Colonic mucosa (tissue), 4 donors: ENCODE measurements around the gene MYCL. TPM values are rescaled to one million over a fixed set of nuclear protein-coding genes. Genes with fewer than 3 reads are reported as not detected.
"Not testable (repeated sequence)": the region's sequence is repeated elsewhere in the genome, so short reads cannot be mapped to it uniquely, and the experiment has no call there.

Source experiments
- DNase-seq: peaks from one replicate; pipeline ENCODE4 v3.0.0-alpha.2; 2020
- H3K27ac ChIP-seq: fragments of 200-600 bp; one replicate; pipeline ENCODE4 v1.8.0; 2021
- H3K27me3 ChIP-seq: fragments of 200-600 bp; one replicate; pipeline ENCODE4 v1.8.0; 2021
- H3K36me3 ChIP-seq: fragments of 200-600 bp; one replicate; pipeline ENCODE4 v1.8.0; 2021
- H3K4me1 ChIP-seq: fragments of 200-600 bp; one replicate; pipeline ENCODE4 v1.8.0; 2021; ENCODE audit warnings: mild to moderate bottlenecking
- H3K4me3 ChIP-seq: fragments of 200-600 bp; one replicate; pipeline ENCODE4 v1.8.0; 2021
- H3K9ac ChIP-seq, 2 donors: one replicate each; pipeline ENCODE4 v1.7.0; 2013; ENCODE audit warnings: control low read depth in 2 of 2, low read depth in 2 of 2, low read length in 2 of 2
- H3K9me3 ChIP-seq: fragments of 200-600 bp; one replicate; pipeline ENCODE4 v1.8.0; 2021
- intact Hi-C: fragments of 100-400 bp; cut with DNase I; formaldehyde crosslinking; loops from one replicate; pipeline ENCODE4 v1.14.1; 2022
- total RNA-seq, 2 donors: library from RNA; stranded (reverse); fragmentation: NEBNext Ultra II Directional in 1 of 2; extraction: Animal tissue kit (Norgen Biotek cat#: 25700) in 1 of 2; gene quantifications; one replicate each; pipeline ENCODE4 v1.2.1, GENCODE V29; 2021
- TF ChIP-seq, protein P1 (sequence below): fragments of 200-600 bp; IDR thresholded peaks from one replicate; pipeline ENCODE4 v1.8.0; 2022; ENCODE audit warnings: antibody characterized with exemption, mild to moderate bottlenecking
- donor health status: healthy.
- donor health status: DM: no; HTN: no; CAD: no.
- donor health status: DM: no; HTN: no; CAD: no.

The MYCL gene
- total RNA-seq, 2 donors from 2014 or later = 16.4 to 17.0 TPM

DNA sequence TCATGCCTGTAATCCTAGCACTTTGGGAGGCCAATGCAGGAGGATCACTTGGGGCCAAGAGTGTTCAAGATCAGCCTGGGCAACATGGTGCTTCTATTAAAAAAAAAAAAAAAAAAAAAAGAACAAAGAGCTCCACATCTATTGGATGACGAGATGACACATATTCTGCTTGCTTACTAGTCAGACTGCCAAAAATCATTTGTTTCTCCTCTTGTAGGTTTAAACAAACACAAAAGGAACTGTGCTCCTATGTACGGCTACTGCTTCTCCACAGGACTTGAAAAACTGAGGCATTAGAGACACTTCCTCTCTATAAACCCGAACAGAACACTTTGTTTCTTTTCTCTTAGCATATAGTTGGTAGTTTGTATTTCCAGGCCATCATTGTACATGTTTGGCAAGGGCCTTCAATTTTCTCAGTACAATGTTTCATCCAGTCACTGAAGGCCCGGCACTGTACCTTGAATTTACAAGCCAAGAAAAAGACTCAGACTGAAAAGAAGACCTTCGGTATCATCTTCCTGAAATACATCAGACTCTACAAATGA, 24.4 kb downstream of the MYCL start:
- TF ChIP-seq, protein P1, sequence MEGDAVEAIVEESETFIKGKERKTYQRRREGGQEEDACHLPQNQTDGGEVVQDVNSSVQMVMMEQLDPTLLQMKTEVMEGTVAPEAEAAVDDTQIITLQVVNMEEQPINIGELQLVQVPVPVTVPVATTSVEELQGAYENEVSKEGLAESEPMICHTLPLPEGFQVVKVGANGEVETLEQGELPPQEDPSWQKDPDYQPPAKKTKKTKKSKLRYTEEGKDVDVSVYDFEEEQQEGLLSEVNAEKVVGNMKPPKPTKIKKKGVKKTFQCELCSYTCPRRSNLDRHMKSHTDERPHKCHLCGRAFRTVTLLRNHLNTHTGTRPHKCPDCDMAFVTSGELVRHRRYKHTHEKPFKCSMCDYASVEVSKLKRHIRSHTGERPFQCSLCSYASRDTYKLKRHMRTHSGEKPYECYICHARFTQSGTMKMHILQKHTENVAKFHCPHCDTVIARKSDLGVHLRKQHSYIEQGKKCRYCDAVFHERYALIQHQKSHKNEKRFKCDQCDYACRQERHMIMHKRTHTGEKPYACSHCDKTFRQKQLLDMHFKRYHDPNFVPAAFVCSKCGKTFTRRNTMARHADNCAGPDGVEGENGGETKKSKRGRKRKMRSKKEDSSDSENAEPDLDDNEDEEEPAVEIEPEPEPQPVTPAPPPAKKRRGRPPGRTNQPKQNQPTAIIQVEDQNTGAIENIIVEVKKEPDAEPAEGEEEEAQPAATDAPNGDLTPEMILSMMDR = no peak
- no peak for DNase-seq
- H3K4me1 ChIP-seq = peaks cover 10% of the 10 kb centered on the region
- no peaks in the 10 kb centered on the region for H3K27me3 ChIP-seq
- no peaks in the 10 kb centered on the region for H3K36me3 ChIP-seq
- H3K9me3 ChIP-seq = no peaks in the 10 kb centered on the region
- H3K4me3 ChIP-seq = no peak overlapping the region
- no peak overlapping the region for H3K9ac ChIP-seq
- intact Hi-C loops = no loop called here
- H3K27ac ChIP-seq = no peak overlapping the region

DNA sequence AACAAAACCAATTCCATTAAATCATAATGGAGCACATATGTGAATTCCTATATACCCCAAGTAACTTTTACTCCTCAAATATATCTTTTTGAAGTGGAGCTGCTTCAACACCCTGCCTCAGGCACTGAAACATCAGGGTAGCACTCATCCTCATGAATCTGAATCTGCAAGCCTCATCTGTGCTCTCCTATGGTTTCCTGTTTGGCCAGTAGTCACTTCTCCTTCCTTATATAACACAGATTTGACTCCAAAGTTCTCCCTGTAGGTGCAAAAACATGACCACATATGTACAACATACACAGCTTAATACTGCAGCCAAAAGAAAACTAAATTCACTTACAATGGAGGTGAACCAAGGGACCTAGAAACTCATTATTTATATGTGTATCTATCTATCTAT, 25.6 kb downstream of the MYCL start:
- Histone ChIP-seq H3K36me3 (no peaks in the 10 kb centered on the region), H3K4me1 (no peaks in the 10 kb centered on the region)

DNA sequence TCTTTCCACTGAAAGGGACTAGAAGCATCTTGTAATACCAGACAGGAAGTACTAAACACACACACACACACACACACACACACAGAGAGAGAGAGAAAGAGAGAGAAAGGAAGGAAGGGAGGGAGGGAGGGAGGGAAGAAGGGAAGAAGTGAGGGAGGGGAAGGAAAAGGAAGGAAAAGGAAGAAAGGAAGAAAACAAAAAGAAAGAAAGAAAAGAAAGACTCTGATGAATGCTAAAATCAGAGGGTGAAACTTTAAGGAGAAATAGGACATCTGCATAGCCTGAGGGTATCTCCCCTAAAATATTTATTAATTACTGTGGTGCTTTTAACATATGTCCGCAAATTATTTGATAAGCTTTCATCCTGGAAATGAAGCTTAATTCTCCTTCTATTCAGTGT, 29.0 kb downstream of the MYCL start:
- H3K9me3 ChIP-seq = no peaks in the 10 kb centered on the region
- H3K9ac ChIP-seq = no peak overlapping the region
- DNase-seq = no peak
- TF ChIP-seq, protein P1 = no peak
- intact Hi-C loops = no loop called here
- H3K27me3 ChIP-seq = no peaks in the 10 kb centered on the region
- no peaks in the 10 kb centered on the region for H3K36me3 ChIP-seq
- H3K27ac ChIP-seq = no peak overlapping the region
- no peaks in the 10 kb centered on the region for H3K4me1 ChIP-seq
- no peak overlapping the region for H3K4me3 ChIP-seq

More for the DNA sequence above, 25.6 kb downstream of the MYCL start:
- TF ChIP-seq, protein P1 = no peak
- DNase-seq = no peak
- intact Hi-C loops = no loop called here
- H3K9me3 ChIP-seq = no peaks in the 10 kb centered on the region
- H3K27ac ChIP-seq = no peak overlapping the region
- no peak overlapping the region for H3K4me3 ChIP-seq
- no peak overlapping the region for H3K9ac ChIP-seq
- H3K27me3 ChIP-seq = no peaks in the 10 kb centered on the region

DNA sequence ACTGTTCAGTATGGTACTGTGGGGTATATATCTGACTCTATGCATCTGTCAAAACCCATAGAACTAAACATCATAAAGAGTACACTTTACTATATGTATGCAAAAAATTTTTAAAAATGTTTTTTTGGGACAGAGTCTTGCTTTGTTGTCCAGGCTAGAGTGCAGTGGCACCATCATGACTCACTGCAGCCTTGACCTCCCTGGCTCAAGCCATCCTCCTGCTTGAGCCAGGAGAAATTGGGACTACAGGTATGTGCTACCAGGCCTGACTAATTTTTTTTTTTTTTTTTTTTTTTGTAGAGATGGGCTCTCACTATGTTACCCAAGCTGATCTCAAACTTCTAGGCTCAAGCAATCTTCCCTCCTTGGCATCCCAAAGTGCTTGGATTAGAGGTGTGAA, 29.9 kb downstream of the MYCL start:
- no peaks in the 10 kb centered on the region for H3K36me3 ChIP-seq
- no peak overlapping the region for H3K9ac ChIP-seq
- H3K4me3 ChIP-seq = no peak overlapping the region
- no peak for DNase-seq
- H3K27me3 ChIP-seq = no peaks in the 10 kb centered on the region
- H3K4me1 ChIP-seq = no peaks in the 10 kb centered on the region
- intact Hi-C loops = no loop called here
- no peaks in the 10 kb centered on the region for H3K9me3 ChIP-seq
- TF ChIP-seq, protein P1 = no peak
- no peak overlapping the region for H3K27ac ChIP-seq

DNA sequence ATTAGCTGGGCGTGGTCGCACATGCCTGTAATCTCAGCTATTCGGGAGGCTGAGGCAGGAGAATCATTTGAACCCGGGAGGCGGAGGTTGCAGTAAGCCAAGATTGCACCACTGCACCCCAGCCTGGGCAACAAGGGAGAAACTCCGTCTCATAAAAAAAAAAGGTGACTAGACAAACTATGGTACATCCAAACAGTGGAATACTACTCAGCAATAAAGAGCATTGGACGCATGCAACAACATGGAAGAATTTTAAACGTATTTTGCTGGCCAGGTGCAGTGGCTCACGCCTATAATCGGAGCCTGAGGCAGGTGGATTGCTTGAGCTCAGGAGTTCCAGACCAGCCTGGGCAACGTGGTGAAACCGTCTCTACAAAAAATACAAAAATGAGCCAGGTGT, 30.7 kb downstream of the MYCL start:
- intact Hi-C loops, H3K4me3 ChIP-seq, H3K36me3 ChIP-seq, H3K9me3 ChIP-seq, H3K4me1 ChIP-seq, H3K9ac ChIP-seq, H3K27me3 ChIP-seq, DNase-seq, H3K27ac ChIP-seq: not testable (repeated sequence)

DNA sequence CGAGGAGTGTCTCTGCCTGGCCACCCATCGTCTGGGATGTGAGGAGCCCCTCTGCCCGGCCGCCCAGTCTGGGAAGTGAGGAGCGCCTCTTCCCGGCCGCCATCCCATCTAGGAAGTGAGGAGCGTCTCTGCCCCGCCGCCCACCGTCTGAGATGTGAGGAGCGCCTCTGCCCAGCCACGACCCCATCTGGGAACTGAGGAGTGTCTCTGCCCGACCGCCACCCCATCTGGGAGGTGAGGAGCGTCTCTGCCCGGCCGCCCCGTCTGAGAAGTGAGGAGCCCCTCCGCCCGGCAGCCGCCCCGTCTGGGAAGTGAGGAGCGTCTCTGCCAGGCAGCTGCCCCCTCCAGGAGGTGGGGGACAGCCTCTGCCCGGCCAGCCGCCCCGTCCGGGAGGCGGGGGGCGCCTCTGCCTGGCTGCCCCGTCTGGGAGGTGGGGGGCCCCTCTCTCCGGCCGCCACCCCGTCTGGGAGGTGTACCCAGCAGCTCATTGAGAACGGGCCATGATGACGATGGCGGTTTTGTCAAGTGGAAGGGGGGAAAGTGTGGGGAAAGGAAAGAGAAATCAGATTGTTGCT, 32.1 kb downstream of the MYCL start:
- H3K4me1 ChIP-seq, H3K4me3 ChIP-seq, H3K27me3 ChIP-seq, DNase-seq, H3K27ac ChIP-seq, H3K36me3 ChIP-seq, H3K9ac ChIP-seq, H3K9me3 ChIP-seq, intact Hi-C loops: not testable (repeated sequence)
